ENCODE data around the gene RARS1. TPM values are rescaled to one million over a fixed set of nuclear protein-coding genes. Genes with fewer than 3 reads are reported as not detected.
A peak's percentile ranks its signal among the peaks of the same experiment; 100 is the strongest.

Gene RARS1
- total and polyA plus RNA-seq, 12 donors, result 36.6 to 114 (median 64.4) TPM

DNA sequence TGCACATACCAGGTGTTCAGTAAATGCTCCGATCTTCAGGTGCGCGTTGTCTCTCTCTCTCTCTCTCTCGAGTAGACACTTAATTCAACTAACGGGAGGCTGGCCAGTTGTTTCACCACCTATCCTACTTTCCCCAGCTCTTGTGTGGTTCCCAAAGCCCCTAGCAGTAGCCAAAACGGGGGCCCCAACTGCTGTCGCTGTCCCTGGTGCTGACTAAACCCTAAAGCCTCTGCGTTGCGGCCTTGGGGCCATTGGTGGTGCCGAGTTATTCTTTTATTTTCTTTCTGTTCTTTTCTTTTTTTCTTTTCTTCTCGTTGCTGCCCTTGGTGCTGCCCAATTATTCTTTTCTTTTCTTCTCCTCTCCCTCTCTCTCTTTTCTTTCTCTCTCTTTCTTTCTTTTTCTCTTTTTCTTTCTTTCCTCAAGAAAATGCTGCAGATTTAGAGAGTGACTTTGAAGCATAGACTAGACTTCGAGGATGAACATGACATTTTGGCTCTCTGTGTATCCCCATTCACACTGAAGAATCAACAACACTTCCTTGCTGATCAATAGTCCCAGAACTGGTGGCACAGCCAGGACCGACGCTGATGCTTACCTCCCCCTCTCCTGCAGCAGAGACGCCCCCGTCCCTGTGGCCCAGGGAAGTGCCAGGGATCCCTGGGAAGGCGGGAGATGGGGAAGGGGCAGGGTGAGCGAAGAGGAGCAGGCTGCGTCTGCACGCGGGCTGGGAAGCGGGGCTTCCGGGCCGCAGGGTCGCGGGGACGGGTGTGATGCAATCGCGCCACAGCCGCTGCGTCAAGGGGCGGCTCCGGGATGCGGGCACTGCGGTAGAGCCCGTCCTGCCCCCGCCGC lies 42.5 kb downstream of the RARS1 start, which contains the start of gene FBLL1:
TSS of gene FBLL1 (plus strand) at position 785 of the 853 bp plus-strand sequence. CDS start 200 bp downstream, outside the sequence.
- TF ChIP-seq CTCF (IDR thresholded peaks at IDR 0.05) (no peak), POLR2A (IDR thresholded peaks at IDR 0.05) (no peak)
- DNase-seq, result peak; percentile 29 to 57 (median 38)
- Histone ChIP-seq H3K27me3 (no peaks in the 10 kb centered on the region), H3K27ac (no peak within 1 kb of the TSS), H3K4me3 (peak within 1 kb of the TSS in 2 of 4 donors; percentile 28 to 57), H3K9me3 (replicated peaks in 1 of 3) (no peaks in the 10 kb centered on the region), H3K4me1 (replicated peaks in 1 of 2) (peaks cover 0 to 5% of the 10 kb centered on the region in 2 donors), H3K36me3 (replicated peaks in 1 of 2) (no peaks in the 10 kb centered on the region)
- WGBS, 4 donors, result 10 to 28% (median 20%) methylated on average over 18 to 38 of the region's 38 CpGs
- intact Hi-C loops (cut with DNase I), result no loop called here

GRCh38 chr5:168529374-168530234 lies 43.3 kb downstream of the RARS1 start:
- H3K9me3 ChIP-seq (replicated peaks in 1 of 3), result no peaks in the 10 kb centered on the region
- WGBS, 4 donors, result 14 to 35% (median 20%) methylated on average over 5 to 122 of the region's 125 CpGs
- H3K4me1 ChIP-seq (replicated peaks in 1 of 2), result peaks cover 0 to 5% of the 10 kb centered on the region in 2 donors
- peak overlapping the region in 2 of 4 donors; percentile 28 to 57 for H3K4me3 ChIP-seq
- intact Hi-C loops (cut with DNase I), result no loop called here
- TF ChIP-seq POLR2A (IDR thresholded peaks at IDR 0.05), result no peak
- no peaks in the 10 kb centered on the region for H3K27me3 ChIP-seq
- no peaks in the 10 kb centered on the region for H3K36me3 ChIP-seq (replicated peaks in 1 of 2)
- DNase-seq, result peak in 5 of 7 donors; percentile 18 to 56 (median 21)
- no peak overlapping the region for H3K27ac ChIP-seq

GRCh38 chr5:168530621-168531150 lies 44.4 kb downstream of the RARS1 start:
- peaks cover 0 to 5% of the 10 kb centered on the region in 2 donors for H3K4me1 ChIP-seq (replicated peaks in 1 of 2)
- no peaks in the 10 kb centered on the region for H3K36me3 ChIP-seq (replicated peaks in 1 of 2)
- no peak overlapping the region for H3K27ac ChIP-seq
- H3K27me3 ChIP-seq, result no peaks in the 10 kb centered on the region
- no peak overlapping the region for H3K4me3 ChIP-seq
- intact Hi-C loops (cut with DNase I), result no loop called here
- no peaks in the 10 kb centered on the region for H3K9me3 ChIP-seq (replicated peaks in 1 of 3)
- TF ChIP-seq POLR2A (IDR thresholded peaks at IDR 0.05) (no peak), CTCF (IDR thresholded peaks at IDR 0.05) (no peak)
- WGBS, 4 donors, result 75 to 82% (median 80%) methylated on average over 4 of the region's 4 CpGs
- no peak for DNase-seq

DNA sequence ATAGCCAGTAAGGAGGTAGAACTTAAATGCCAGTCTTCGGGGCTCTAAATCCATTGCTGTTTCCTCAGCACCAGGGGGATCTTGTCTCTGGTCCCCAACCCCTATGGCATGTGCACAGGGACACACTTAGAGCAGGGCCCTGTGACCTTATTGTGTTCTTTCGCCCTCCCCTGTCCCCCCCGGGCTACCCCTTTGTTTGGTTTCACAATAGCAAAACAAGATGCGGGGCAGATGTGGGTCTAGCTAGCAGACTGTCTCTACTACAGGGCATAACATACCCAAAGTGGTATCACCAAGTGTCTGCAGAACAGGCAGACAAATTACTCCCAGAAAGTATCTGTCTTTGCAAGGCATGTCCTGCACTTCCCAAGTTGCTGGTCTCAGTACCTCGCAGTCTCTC lies 44.9 kb downstream of the RARS1 start:
- no peak for DNase-seq
- H3K9me3 ChIP-seq (replicated peaks in 1 of 3), result no peaks in the 10 kb centered on the region
- H3K4me1 ChIP-seq (replicated peaks in 1 of 2), result peaks cover 0 to 5% of the 10 kb centered on the region in 2 donors
- TF ChIP-seq CTCF (IDR thresholded peaks at IDR 0.05) (no peak), POLR2A (IDR thresholded peaks at IDR 0.05) (no peak)
- no peak overlapping the region for H3K4me3 ChIP-seq
- no peaks in the 10 kb centered on the region for H3K27me3 ChIP-seq
- intact Hi-C loops (cut with DNase I), result no loop called here
- no peaks in the 10 kb centered on the region for H3K36me3 ChIP-seq (replicated peaks in 1 of 2)
- no peak overlapping the region for H3K27ac ChIP-seq
- WGBS, 4 donors, result 73 to 86% (median 82%) methylated on average over 4 to 5 of the region's 5 CpGs
